ENCODE results near the gene CFAP46.
"Not testable (repeated sequence)": the region's sequence is repeated elsewhere in the genome, so short reads cannot be mapped to it uniquely, and the experiment has no call there.

The CFAP46 gene

GRCh38 chr10:132957981-132958882 is 15.9 kb upstream of the CFAP46 start:
- Histone ChIP-seq H3K27ac (no peak overlapping the region), H3K4me3 (no peak overlapping the region)
- DNase-seq (ENCODE audit: low spot score) = no peak
- no peak for TF ChIP-seq CTCF (IDR thresholded peaks at IDR 0.05)

- DNase-seq (ENCODE audit: low spot score) = no peak
- no peak for TF ChIP-seq CTCF (IDR thresholded peaks at IDR 0.05)
- no peak overlapping the region for H3K27ac ChIP-seq
- no peak overlapping the region for H3K4me3 ChIP-seq
Observed at GRCh38 chr10:132957131-132957530, 14.8 kb upstream of the CFAP46 start.

- DNase-seq (ENCODE audit: low spot score); H3K27ac ChIP-seq; H3K4me3 ChIP-seq: not testable (repeated sequence)
Observed at GRCh38 chr10:132956259-132956658, 13.9 kb upstream of the CFAP46 start.

- no peak for DNase-seq (ENCODE audit: low spot score)
- H3K27ac ChIP-seq = no peak overlapping the region
- TF ChIP-seq CTCF (IDR thresholded peaks at IDR 0.05) = no peak
- no peak overlapping the region for H3K4me3 ChIP-seq
Observed at GRCh38 chr10:132955479-132955878, 13.1 kb upstream of the CFAP46 start.

- no peak for TF ChIP-seq CTCF (IDR thresholded peaks at IDR 0.05)
- Histone ChIP-seq H3K27ac (no peak overlapping the region), H3K4me3 (no peak overlapping the region)
- no peak for DNase-seq (ENCODE audit: low spot score)
Observed at GRCh38 chr10:132953428-132953827, 11.1 kb upstream of the CFAP46 start.

- no peak for TF ChIP-seq CTCF (IDR thresholded peaks at IDR 0.05)
- no peak for DNase-seq (ENCODE audit: low spot score)
- Histone ChIP-seq H3K4me3 (no peak overlapping the region), H3K27ac (no peak overlapping the region)
Observed at GRCh38 chr10:132951926-132952325, 9.6 kb upstream of the CFAP46 start.

GRCh38 chr10:132948351-132948750 is 6.0 kb upstream of the CFAP46 start:
- DNase-seq (ENCODE audit: low spot score) = no peak
- no peak for TF ChIP-seq CTCF (IDR thresholded peaks at IDR 0.05)
- no peak overlapping the region for H3K4me3 ChIP-seq
- H3K27ac ChIP-seq = no peak overlapping the region

Data from coronary artery (tissue), 2 donors.